Upper lobe of left lung (tissue), 6 donors: Measurements from ENCODE around the gene SNRPD2. TPM values are rescaled to one million over a fixed set of nuclear protein-coding genes. Genes with fewer than 3 reads are reported as not detected.

ENCODE experiments used
- ATAC-seq, 2 donors: fragments of 200-7000 bp; cut with Tn5 transposase; one replicate each; pipeline ENCODE4 v1.9.1; 2022; ENCODE audit warnings: mild to moderate bottlenecking in 2 of 2, moderate library complexity in 2 of 2; ENCODE audit not compliant: low FRiP score in 2 of 2
- DNase-seq, 2 donors: peaks; one replicate each; pipeline ENCODE4 v3.0.0-alpha.2; 2019 to 2020
- H3K27ac ChIP-seq, 4 donors: fragments of 200-600 bp; sonication (generic); one replicate each; pipeline ENCODE4 v1.5.1; 2016 to 2019
- H3K27me3 ChIP-seq, 4 donors: fragments of 200-600 bp; sonication (generic); one replicate each; pipeline ENCODE4 v1.5.1; 2017 to 2019
- H3K36me3 ChIP-seq, 4 donors: fragments of 200-600 bp; sonication (generic); one replicate each; pipeline ENCODE4 v1.5.1; 2016 to 2019
- H3K4me1 ChIP-seq, 4 donors: fragments of 200-600 bp; sonication (generic); one replicate each; pipeline ENCODE4 v1.5.1; 2018 to 2019
- H3K4me3 ChIP-seq, 4 donors: fragments of 200-600 bp; sonication (generic); one replicate each; pipeline ENCODE4 v1.5.1; 2017 to 2019; ENCODE audit warnings: mild to moderate bottlenecking in 2 of 4, moderate library complexity in 1 of 4
- H3K9me3 ChIP-seq, 4 donors: fragments of 200-600 bp; sonication (generic); one replicate each; pipeline ENCODE4 v1.5.1; 2018 to 2019
- CTCF ChIP-seq, 6 experiments: fragments of 450-650 bp in 4 of 6; fragments of 200-600 bp in 2 of 6; sonication (generic) in 2 of 6; IDR thresholded peaks; one replicate each; pipeline ENCODE4 v1.5.1; 2016 to 2019; ENCODE audit warnings: antibody characterized with exemption in 6 of 6
- EP300 ChIP-seq, 4 donors: sonication (generic); formaldehyde crosslinking; IDR thresholded peaks; one replicate each; pipeline ENCODE4 v1.5.1; 2017; ENCODE audit warnings: antibody characterized with exemption in 4 of 4, control low read depth in 2 of 4
- POLR2A ChIP-seq, 4 donors: fragments of 450-650 bp; IDR thresholded peaks; one replicate each; pipeline ENCODE4 v1.5.1; 2016 to 2017; ENCODE audit warnings: antibody characterized with exemption in 4 of 4, mild to moderate bottlenecking in 2 of 4
- POLR2AphosphoS5 ChIP-seq, 2 donors: sonication (generic); formaldehyde crosslinking; IDR thresholded peaks; one replicate each; pipeline ENCODE4 v1.5.1; 2017; ENCODE audit warnings: antibody characterized with exemption in 2 of 2
- WGBS, 2 donors: methylation state at CpG; one replicate each; pipeline ENCODE4 v1.1.5; 2017 to 2018; 5-methylcytosine and 5-hydroxymethylcytosine counted together
- total RNA-seq, 6 donors: library from RNA; depleted of rRNA in 4 of 6; stranded (reverse); fragments of >200 nt in 4 of 6; gene quantifications; one replicate each; pipeline versions ENCODE4 v1.1.0 to v1.2.1, GENCODE V29; 2016 to 2021
- donor health status: DM: no; HTN: no; CAD: no; lungs with moderate emphysema.
- donor health status: DM: no; HTN: yes; CAD: no; lungs with severe emphysema.

Gene SNRPD2
- total RNA-seq, 6 donors from 2014 or later: 58.7 to 261 (median 161) TPM

- no peak for ATAC-seq
Observed at GRCh38 chr19:45664575-45664974, 27.2 kb downstream of the SNRPD2 start.

GRCh38 chr19:45663800-45664199, 28.0 kb downstream of the SNRPD2 start:
- Histone ChIP-seq H3K9me3 (no peaks in the 10 kb centered on the region), H3K27ac (no peak overlapping the region), H3K4me1 (peaks cover 10 to 14% (median 12%) of the 10 kb centered on the region in 4 donors), H3K36me3 (no peaks in the 10 kb centered on the region), H3K4me3 (no peak overlapping the region), H3K27me3 (peaks cover 0 to 14% (median 1%) of the 10 kb centered on the region in 4 donors)
- 91 to 100% methylated on average over 1 of the region's 1 CpG for WGBS, 2 donors
- TF ChIP-seq POLR2A (IDR thresholded peaks at IDR 0.05) (no peak), POLR2AphosphoS5 (IDR thresholded peaks at IDR 0.05) (no peak)
- ATAC-seq (no peak), DNase-seq (no peak)

More at GRCh38 chr19:45664575-45664974, 27.2 kb downstream of the SNRPD2 start:
- H3K36me3 ChIP-seq: no peaks in the 10 kb centered on the region
- TF ChIP-seq EP300 (IDR thresholded peaks at IDR 0.05) (no peak), POLR2A (IDR thresholded peaks at IDR 0.05) (no peak), POLR2AphosphoS5 (IDR thresholded peaks at IDR 0.05) (no peak), CTCF (IDR thresholded peaks at IDR 0.05) (no peak)
- H3K4me1 ChIP-seq: peaks cover 18 to 22% (median 19%) of the 10 kb centered on the region in 4 donors
- H3K4me3 ChIP-seq: no peak overlapping the region
- DNase-seq: no peak
- no peaks in the 10 kb centered on the region for H3K9me3 ChIP-seq
- 80% methylated on average over 7 of the region's 7 CpGs for WGBS, 2 donors
- no peak overlapping the region for H3K27ac ChIP-seq
- H3K27me3 ChIP-seq: peaks cover 0 to 21% (median 6%) of the 10 kb centered on the region in 4 donors

- Histone ChIP-seq H3K4me3 (no peak overlapping the region), H3K36me3 (no peaks in the 10 kb centered on the region), H3K4me1 (no peaks in the 10 kb centered on the region), H3K27me3 (no peaks in the 10 kb centered on the region), H3K9me3 (no peaks in the 10 kb centered on the region), H3K27ac (no peak overlapping the region)
- 43 to 49% methylated on average over 7 to 8 of the region's 8 CpGs for WGBS, 2 donors
- ATAC-seq (no peak), DNase-seq (no peak)
- TF ChIP-seq EP300 (IDR thresholded peaks at IDR 0.05) (no peak), POLR2AphosphoS5 (IDR thresholded peaks at IDR 0.05) (no peak), POLR2A (IDR thresholded peaks at IDR 0.05) (no peak), CTCF (IDR thresholded peaks at IDR 0.05) (no peak)
Observed at GRCh38 chr19:45660636-45661035, 31.1 kb downstream of the SNRPD2 start.

- no peaks in the 10 kb centered on the region for H3K27me3 ChIP-seq
- 67 to 74% methylated on average over 6 of the region's 6 CpGs for WGBS, 2 donors
- ATAC-seq: peak in 1 of 2 donors; percentile 24
- no peaks in the 10 kb centered on the region for H3K4me1 ChIP-seq
- H3K9me3 ChIP-seq: no peaks in the 10 kb centered on the region
- no peaks in the 10 kb centered on the region for H3K36me3 ChIP-seq
- TF ChIP-seq POLR2AphosphoS5 (IDR thresholded peaks at IDR 0.05) (no peak), CTCF (IDR thresholded peaks at IDR 0.05) (no peak), POLR2A (IDR thresholded peaks at IDR 0.05) (no peak), EP300 (IDR thresholded peaks at IDR 0.05) (no peak)
- no peak for DNase-seq
- no peak overlapping the region for H3K27ac ChIP-seq
- no peak overlapping the region for H3K4me3 ChIP-seq
Observed at GRCh38 chr19:45659096-45659729, 32.5 kb downstream of the SNRPD2 start.

- Histone ChIP-seq H3K4me1 (no peaks in the 10 kb centered on the region), H3K36me3 (no peaks in the 10 kb centered on the region), H3K27me3 (no peaks in the 10 kb centered on the region), H3K27ac (no peak overlapping the region), H3K9me3 (no peaks in the 10 kb centered on the region), H3K4me3 (no peak overlapping the region)
- DNase-seq: no peak
- WGBS, 2 donors: 32 to 48% methylated on average over 14 of the region's 14 CpGs
- TF ChIP-seq CTCF (IDR thresholded peaks at IDR 0.05) (no peak), POLR2AphosphoS5 (IDR thresholded peaks at IDR 0.05) (no peak), EP300 (IDR thresholded peaks at IDR 0.05) (no peak), POLR2A (IDR thresholded peaks at IDR 0.05) (no peak)
- ATAC-seq: no peak
Observed at GRCh38 chr19:45657520-45658167, 34.1 kb downstream of the SNRPD2 start.
